OCI-LY1 (cell line): ENCODE measurements around the gene RARA.
A peak's percentile ranks its signal among the peaks of the same experiment; 100 is the strongest.

Source experiments
- H2AFZ ChIP-seq: fragments of 200-600 bp; sonication (generic), shearing (Covaris generic); 2 replicates; pipeline ENCODE4 v1.6.0; 2014; ENCODE audit warnings: antibody characterized with exemption, mild to moderate bottlenecking, low read length
- H3F3A ChIP-seq: fragments of 200-600 bp; sonication (generic), shearing (Covaris generic); 2 replicates; pipeline ENCODE4 v1.6.0; 2014; ENCODE audit warnings: mild to moderate bottlenecking, antibody characterized with exemption, low read length, moderate library complexity; ENCODE audit not compliant: insufficient read depth
- H3K27ac ChIP-seq: fragments of 200-600 bp; sonication (generic); 2 replicates; pipeline ENCODE4 v1.5.1; 2014; ENCODE audit warnings: low read length, mixed run types, mild to moderate bottlenecking, low read depth; ENCODE audit not compliant: poor library complexity, severe bottlenecking
- H3K27me3 ChIP-seq: fragments of 200-600 bp; sonication (generic); 2 replicates; pipeline ENCODE4 v1.6.0; 2014; ENCODE audit warnings: antibody characterized with exemption, mild to moderate bottlenecking, low read length, moderate library complexity; ENCODE audit not compliant: insufficient read depth
- H3K36me3 ChIP-seq: fragments of 200-600 bp; sonication (generic); 2 replicates; pipeline ENCODE4 v1.6.1; 2014; ENCODE audit warnings: mild to moderate bottlenecking, antibody characterized with exemption, low read length, moderate library complexity, mixed read lengths; ENCODE audit not compliant: insufficient read depth
- H3K4me1 ChIP-seq: fragments of 200-600 bp; sonication (generic); 2 replicates; pipeline ENCODE4 v1.5.1; 2014; ENCODE audit warnings: mild to moderate bottlenecking, low read length, moderate library complexity; ENCODE audit not compliant: insufficient read depth, severe bottlenecking
- H3K4me2 ChIP-seq: fragments of 200-600 bp; sonication (generic), shearing (Covaris generic); 2 replicates; pipeline ENCODE4 v1.6.1; 2014; ENCODE audit warnings: low read length
- H3K4me3 ChIP-seq: fragments of 200-600 bp; sonication (generic); 2 replicates; pipeline ENCODE4 v1.5.1; 2014; ENCODE audit warnings: low read length, low read depth, mild to moderate bottlenecking, mixed read lengths; ENCODE audit not compliant: poor library complexity, severe bottlenecking
- H3K79me2 ChIP-seq: fragments of 200-600 bp; shearing (Covaris generic); 2 replicates; pipeline ENCODE4 v1.6.1; 2016; ENCODE audit warnings: mixed run types, low read length, mixed read lengths; ENCODE audit not compliant: insufficient read depth
- H3K9ac ChIP-seq: fragments of 200-600 bp; sonication (generic), shearing (Covaris generic); 2 replicates; pipeline ENCODE4 v1.6.1; 2014; ENCODE audit warnings: mild to moderate bottlenecking, low read length, mixed read lengths
- H3K9me2 ChIP-seq: fragments of 200-600 bp; sonication (generic), shearing (Covaris generic); 2 replicates; pipeline ENCODE4 v1.6.1; 2014; ENCODE audit warnings: low read depth, mild to moderate bottlenecking, low read length, mixed read lengths
- H3K9me3 ChIP-seq: fragments of 200-600 bp; shearing (Covaris generic); 2 replicates; pipeline ENCODE4 v1.6.1; 2014; ENCODE audit warnings: low read length, mixed read lengths
- H4K20me1 ChIP-seq: fragments of 200-600 bp; sonication (generic), shearing (Covaris generic); 2 replicates; pipeline ENCODE4 v1.6.0; 2016; ENCODE audit warnings: mild to moderate bottlenecking, low read length; ENCODE audit not compliant: insufficient read depth
- CTCF ChIP-seq: fragments of 200-600 bp; sonication (generic), shearing (Covaris generic); IDR thresholded peaks from 2 replicates; pipeline ENCODE4 v1.5.1; 2017; ENCODE audit warnings: mild to moderate bottlenecking, antibody characterized with exemption, low read length, moderate library complexity, mixed read lengths
- EZH2 ChIP-seq: fragments of 200-600 bp; sonication (generic), shearing (Covaris generic); IDR thresholded peaks from 2 replicates; pipeline ENCODE4 v1.8.0; 2017; ENCODE audit warnings: borderline replicate concordance, mixed run types, mild to moderate bottlenecking, antibody characterized with exemption, low read length, moderate library complexity, mixed read lengths

Gene RARA

GRCh38 chr17:40316571-40317344 lies 7.8 kb downstream of the RARA start:
- no peak overlapping the region for H2AFZ ChIP-seq
- no peaks in the 10 kb centered on the region for H4K20me1 ChIP-seq
- H3F3A ChIP-seq, result no peaks in the 10 kb centered on the region
- peak overlapping the region; percentile 80; the same call in 1 of the 2 replicates for H3K4me2 ChIP-seq
- H3K27me3 ChIP-seq, result no peaks in the 10 kb centered on the region
- no peaks in the 10 kb centered on the region for H3K36me3 ChIP-seq
- peaks cover 36% of the 10 kb centered on the region for H3K4me1 ChIP-seq
- no peak for TF ChIP-seq EZH2
- no peak for TF ChIP-seq CTCF
- no peaks in the 10 kb centered on the region for H3K79me2 ChIP-seq
- no peaks in the 10 kb centered on the region for H3K9me2 ChIP-seq
- H3K4me3 ChIP-seq, result no peak overlapping the region
- no peaks in the 10 kb centered on the region for H3K9me3 ChIP-seq
- no peak overlapping the region for H3K9ac ChIP-seq
- no peak overlapping the region for H3K27ac ChIP-seq

DNA sequence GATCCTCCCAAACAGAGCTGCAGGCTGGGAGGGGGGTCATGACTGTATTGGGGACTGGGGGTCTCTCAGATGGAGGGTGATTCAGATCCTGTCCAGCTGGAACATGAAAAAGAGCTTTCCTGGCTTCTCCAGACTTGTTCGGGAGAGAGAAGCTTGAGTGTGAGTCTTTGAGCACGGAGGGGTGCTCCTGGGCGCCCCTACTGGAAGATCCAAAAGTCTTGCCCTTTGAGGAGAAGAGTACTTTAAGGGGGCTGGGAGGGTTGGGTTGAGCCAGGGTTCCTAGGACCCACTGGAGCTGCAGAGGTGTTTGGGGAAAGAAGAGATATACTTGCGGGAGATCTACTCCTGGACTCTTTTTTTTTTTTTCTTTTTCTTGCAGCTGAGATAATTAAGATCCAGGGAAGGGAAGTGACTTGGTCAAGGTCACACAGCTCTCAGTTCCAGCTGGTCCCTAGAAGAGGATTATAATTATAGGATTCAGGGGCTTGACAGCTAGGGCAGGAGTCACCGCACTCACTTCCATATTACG lies 8.4 kb downstream of the RARA start:
- peak overlapping the region; percentile 75 for H3K4me3 ChIP-seq
- no peak overlapping the region for H3K27ac ChIP-seq
- no peaks in the 10 kb centered on the region for H4K20me1 ChIP-seq
- TF ChIP-seq CTCF (peak; percentile 57), EZH2 (no peak)
- no peaks in the 10 kb centered on the region for H3K9me3 ChIP-seq
- no peaks in the 10 kb centered on the region for H3K79me2 ChIP-seq
- peak overlapping the region; percentile 43 for H3K9ac ChIP-seq
- peaks cover 37% of the 10 kb centered on the region for H3K4me1 ChIP-seq
- H3K36me3 ChIP-seq, result no peaks in the 10 kb centered on the region
- no peaks in the 10 kb centered on the region for H3K9me2 ChIP-seq
- no peak overlapping the region for H2AFZ ChIP-seq
- H3F3A ChIP-seq, result no peaks in the 10 kb centered on the region
- peak overlapping the region; percentile 80 for H3K4me2 ChIP-seq
- no peaks in the 10 kb centered on the region for H3K27me3 ChIP-seq

DNA sequence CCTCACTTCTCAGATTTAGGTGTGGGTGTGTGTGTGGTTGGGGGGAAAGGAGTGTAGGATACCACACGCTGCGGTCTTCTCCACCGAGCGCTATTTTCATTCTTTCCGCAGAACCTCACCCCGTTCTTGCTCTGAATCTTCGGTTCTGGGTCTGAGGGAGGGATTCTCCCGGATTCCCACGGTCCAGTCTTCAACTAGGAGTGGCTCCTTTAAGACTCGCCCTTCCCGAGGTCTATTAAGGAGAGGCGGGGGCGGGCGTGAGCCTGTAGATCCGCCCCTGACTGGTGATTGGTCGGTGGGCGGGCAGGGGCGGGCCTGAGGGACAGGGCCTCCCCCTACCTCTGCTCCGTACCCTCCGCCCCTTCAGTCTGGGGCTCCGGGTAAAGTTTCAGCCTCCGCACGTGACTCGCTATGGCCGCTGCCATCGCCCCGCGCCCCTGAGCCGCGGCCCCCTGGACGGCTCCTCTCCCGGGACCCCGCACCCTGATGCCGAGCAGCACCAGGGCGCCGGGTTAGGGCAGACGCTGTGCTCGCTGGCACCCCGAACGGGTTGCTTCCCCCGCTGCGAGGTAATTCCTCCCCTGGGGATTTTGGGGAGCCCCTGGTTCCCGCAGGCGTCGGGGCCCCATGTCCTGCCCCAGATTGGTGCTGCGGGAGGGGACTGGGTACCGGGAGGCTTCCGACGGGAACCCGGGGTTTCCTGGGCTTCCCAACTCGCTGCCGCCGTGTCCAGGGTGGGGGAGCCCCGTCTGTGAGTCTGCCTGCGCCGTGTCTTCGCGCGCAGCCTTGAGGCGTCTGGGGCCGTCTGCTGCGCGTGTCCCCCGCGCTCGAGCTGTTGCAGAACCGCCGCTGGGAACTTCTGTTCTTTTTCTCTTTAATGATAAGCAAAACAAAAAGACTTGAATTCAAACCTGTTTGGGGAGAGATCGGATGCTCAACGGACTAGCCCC lies 9.2 kb downstream of the RARA start:
- no peaks in the 10 kb centered on the region for H3K27me3 ChIP-seq
- H3K4me3 ChIP-seq, result peak overlapping the region; percentile 75
- no peaks in the 10 kb centered on the region for H3K36me3 ChIP-seq
- H3K9ac ChIP-seq, result peak overlapping the region; percentile 74
- peak overlapping the region; percentile 80 for H3K4me2 ChIP-seq
- H3K79me2 ChIP-seq, result no peaks in the 10 kb centered on the region
- no peaks in the 10 kb centered on the region for H3K9me3 ChIP-seq
- peaks cover 39% of the 10 kb centered on the region for H3K4me1 ChIP-seq
- H3K27ac ChIP-seq, result no peak overlapping the region
- no peaks in the 10 kb centered on the region for H3F3A ChIP-seq
- no peaks in the 10 kb centered on the region for H3K9me2 ChIP-seq
- H4K20me1 ChIP-seq, result no peaks in the 10 kb centered on the region
- TF ChIP-seq CTCF, result no peak
- no peak for TF ChIP-seq EZH2
- no peak overlapping the region for H2AFZ ChIP-seq
